GM12878 (cell line): ENCODE measurements around the gene SFN. TPM values are rescaled to one million over a fixed set of nuclear protein-coding genes. Genes with fewer than 3 reads are reported as not detected.

ENCODE experiments used
- ATAC-seq: fragments of 200-7000 bp; cut with Tn5 transposase; 3 replicates; pipeline ENCODE4 v1.9.1; 2020; ENCODE audit warnings: mild to moderate bottlenecking, moderate library complexity
- BruUV-seq: library from RNA; stranded (reverse); fragments of 400-500 nt; replicated peaks from 2 replicates; lab custom pipeline; 2021; lab: Mats Ljungman, UMichigan
- CTCF ChIA-PET: fragments of 300-600 bp; sonication (Branson Sonifier 250); formaldehyde crosslinking; extraction: SDS; loops from one replicate; lab custom pipeline; 2021; ENCODE audit warnings: inconsistent platforms; lab: Yijun Ruan, JAX
- POLR2A ChIA-PET: fragments of 350-600 bp; formaldehyde crosslinking; extraction: SDS; loops from one replicate; lab custom pipeline; 2021; ENCODE audit warnings: inconsistent platforms; lab: Charles Lee
- RAD21 ChIA-PET: fragments of 300-600 bp; sonication (Branson Sonifier 250); formaldehyde crosslinking; loops from one replicate; lab custom pipeline; 2023; ENCODE audit warnings: antibody characterized with exemption; ENCODE audit not compliant: unreplicated experiment; lab: Charles Lee
- SMC1A ChIA-PET: fragments of 300-600 bp; sonication (Branson Sonifier 250); formaldehyde crosslinking; loops from one replicate; lab custom pipeline; 2023; ENCODE audit not compliant: unreplicated experiment, uncharacterized antibody; lab: Charles Lee
- DNase-seq: peaks from one replicate; pipeline ENCODE4 v3.0.0-alpha.2; 2011; ENCODE audit warnings: low read depth, low spot score
- FAIRE-seq: peaks from 3 replicates; lab custom pipeline; 2011; peaks lifted over from hg19 to GRCh38; lab: Jason Lieb, UNC
- H2AFZ ChIP-seq: 2 replicates; pipeline ENCODE4 v1.6.0; 2011; ENCODE audit warnings: low read depth, low read length, control low read depth; ENCODE audit not compliant: control insufficient read depth
- H3K27ac ChIP-seq: 2 replicates; pipeline ENCODE4 v1.5.1; 2011; ENCODE audit warnings: control low read depth; ENCODE audit not compliant: control insufficient read depth, insufficient read depth
- H3K27me3 ChIP-seq, 2 experiments: replicated peaks in 1 of 2; 2 replicates each; pipeline versions ENCODE4 v1.6.0 to v1.6.1; 2011; ENCODE audit warnings: low read length in 1 of 2; ENCODE audit not compliant: control insufficient read depth in 2 of 2, insufficient read depth in 2 of 2
- H3K36me3 ChIP-seq, 2 experiments: 2 replicates each; pipeline ENCODE4 v1.5.1; 2011; ENCODE audit warnings: low read length in 1 of 2; ENCODE audit not compliant: control insufficient read depth in 2 of 2, insufficient read depth in 2 of 2
- H3K4me1 ChIP-seq: 2 replicates; pipeline ENCODE4 v1.6.1; 2011; ENCODE audit warnings: mild to moderate bottlenecking, low read length, moderate library complexity, mixed read lengths; ENCODE audit not compliant: control insufficient read depth, insufficient read depth
- H3K4me2 ChIP-seq: 2 replicates; pipeline ENCODE4 v1.6.0; 2011; ENCODE audit warnings: control low read depth; ENCODE audit not compliant: control insufficient read depth, insufficient read depth
- H3K4me3 ChIP-seq: fragments of 200-600 bp; sonication (generic); 2 replicates; pipeline ENCODE4 v1.5.1; 2016
- H3K79me2 ChIP-seq: 2 replicates; pipeline ENCODE4 v1.6.0; 2011; ENCODE audit warnings: low read length; ENCODE audit not compliant: control insufficient read depth, insufficient read depth
- H3K9ac ChIP-seq: 2 replicates; pipeline ENCODE4 v1.8.0; 2011; ENCODE audit warnings: low read length, control low read depth, mixed read lengths; ENCODE audit not compliant: control insufficient read depth, insufficient read depth
- H3K9me3 ChIP-seq: replicated peaks from 3 replicates; pipeline ENCODE4 v1.5.1; 2011; ENCODE audit warnings: mild to moderate bottlenecking, low read length; ENCODE audit not compliant: control insufficient read depth, insufficient read depth
- H4K20me1 ChIP-seq: 2 replicates; pipeline ENCODE4 v1.6.0; 2011; ENCODE audit not compliant: control insufficient read depth, insufficient read depth
- CHD1 ChIP-seq: IDR thresholded peaks from 2 replicates; pipeline ENCODE4 v1.6.1; 2012; ENCODE audit warnings: low read depth, low read length, improper control_type of control experiment
- DPF2 ChIP-seq: fragments of 450-650 bp; IDR thresholded peaks from 2 replicates; pipeline ENCODE4 v1.6.1; 2017; ENCODE audit warnings: mild to moderate bottlenecking
- IKZF1 ChIP-seq: fragments of 450-650 bp; conservative IDR thresholded peaks from 2 replicates; pipeline ENCODE4 v1.6.1; 2017; ENCODE audit warnings: antibody characterized with exemption, mild to moderate bottlenecking
- IKZF2 ChIP-seq, 2 experiments: fragments of 450-650 bp; IDR thresholded peaks; 2 replicates each; pipeline ENCODE4 v1.6.1; 2017; ENCODE audit warnings: mild to moderate bottlenecking in 2 of 2, moderate library complexity in 2 of 2
- IRF4 ChIP-seq: IDR thresholded peaks from 2 replicates; pipeline ENCODE4 v1.6.1; 2011; ENCODE audit warnings: low read depth, low read length
- MYB ChIP-seq: fragments of 150-350 bp; IDR thresholded peaks from 2 replicates; pipeline ENCODE4 v1.6.1; 2014; ENCODE audit warnings: mild to moderate bottlenecking, low read depth, low read length, borderline replicate concordance
- NR2F1 ChIP-seq: fragments of 450-650 bp; conservative IDR thresholded peaks from 2 replicates; pipeline ENCODE4 v1.6.1; 2017; ENCODE audit warnings: mild to moderate bottlenecking
- PML ChIP-seq: IDR thresholded peaks from 2 replicates; pipeline ENCODE4 v1.6.1; 2012; ENCODE audit warnings: low read length, inconsistent platforms
- POU2F2 ChIP-seq: IDR thresholded peaks from 3 replicates; pipeline ENCODE4 v1.6.1; 2011; ENCODE audit warnings: low read depth, mild to moderate bottlenecking, low read length, borderline replicate concordance
- RUNX3 ChIP-seq: IDR thresholded peaks from 2 replicates; pipeline ENCODE4 v1.6.1; 2012; ENCODE audit warnings: low read length, inconsistent platforms
- SMAD5 ChIP-seq: IDR thresholded peaks from 2 replicates; pipeline ENCODE4 v1.6.1; 2016; ENCODE audit warnings: antibody characterized with exemption, low read depth
- SREBF1 ChIP-seq: IDR thresholded peaks from 2 replicates; pipeline ENCODE4 v1.6.1; 2012; ENCODE audit warnings: mild to moderate bottlenecking, low read length
- STAT1 ChIP-seq: fragments of 450-650 bp; conservative IDR thresholded peaks from 2 replicates; pipeline ENCODE4 v1.6.1; 2014; ENCODE audit warnings: antibody characterized with exemption, mild to moderate bottlenecking
- TAF1 ChIP-seq: IDR thresholded peaks from 2 replicates; pipeline ENCODE4 v1.6.1; 2011; ENCODE audit warnings: mild to moderate bottlenecking, low read depth, low read length, borderline replicate concordance
- YBX1 ChIP-seq: fragments of 450-650 bp; IDR thresholded peaks from 2 replicates; pipeline ENCODE4 v1.6.1; 2016; ENCODE audit warnings: antibody characterized with exemption
- WGBS: methylation state at CpG from one replicate; pipeline ENCODE4 v1.1.6; 2016; ENCODE audit warnings: low lambda C conversion rate; ENCODE audit not compliant: insufficient replicate concordance, insufficient coverage; ENCODE audit errors: missing lambda C conversion rate; 5-methylcytosine and 5-hydroxymethylcytosine counted together
- in situ Hi-C: fragments of 300-500 bp; cut with MboI; formaldehyde crosslinking; loops from 9 replicates; pipeline ENCODE4 v1.14.3; 2018; ENCODE audit warnings: mixed read lengths
- intact Hi-C: fragments of 100-400 bp; cut with micrococcal nuclease; formaldehyde crosslinking; loops from one replicate; pipeline ENCODE4 v1.14.2; 2022; ENCODE audit not compliant: unreplicated experiment
- polyA plus RNA-seq, 11 experiments: library from polyadenylated mRNA; depleted of rRNA in 4 of 11; unstranded in 6 of 11; stranded (reverse) in 5 of 11; fragments of >200 nt; fragmentation: Nextera tagmentation in 4 of 11; fragmentation: Illumina TruSeq in 1 of 11; extraction: Ambion mirVana in 4 of 11; extraction: Trizol in 1 of 11; gene quantifications; 1 replicate in 1 of 11; 2 replicates in 10 of 11; pipeline versions ENCODE4 v1.2.1 to v1.2.3, GENCODE V29; 2011 to 2016; ENCODE audit warnings: inconsistent platforms in 2 of 11, missing spikeins in 2 of 11, low read depth in 1 of 11
- total RNA-seq, 4 experiments: library from RNA; depleted of rRNA in 3 of 4; stranded (reverse); fragments of >200 nt in 3 of 4; fragmentation: Illumina TruSeq in 1 of 4; extraction: Trizol in 1 of 4; gene quantifications; 2 replicates each; pipeline versions ENCODE4 v1.2.1 to v1.2.3, GENCODE V29; 2013 to 2021
- TF ChIP-seq, protein P1 (sequence below): IDR thresholded peaks from 2 replicates; pipeline ENCODE4 v1.6.1; 2012; ENCODE audit warnings: low read length, inconsistent platforms

SFN gene
- total and polyA plus RNA-seq, 10 of the 15 experiments (the other 5 are each of a cell fraction or from before 2014, with no cell fraction given), result 0.19 to 2.9 (median 1.0) TPM

DNA sequence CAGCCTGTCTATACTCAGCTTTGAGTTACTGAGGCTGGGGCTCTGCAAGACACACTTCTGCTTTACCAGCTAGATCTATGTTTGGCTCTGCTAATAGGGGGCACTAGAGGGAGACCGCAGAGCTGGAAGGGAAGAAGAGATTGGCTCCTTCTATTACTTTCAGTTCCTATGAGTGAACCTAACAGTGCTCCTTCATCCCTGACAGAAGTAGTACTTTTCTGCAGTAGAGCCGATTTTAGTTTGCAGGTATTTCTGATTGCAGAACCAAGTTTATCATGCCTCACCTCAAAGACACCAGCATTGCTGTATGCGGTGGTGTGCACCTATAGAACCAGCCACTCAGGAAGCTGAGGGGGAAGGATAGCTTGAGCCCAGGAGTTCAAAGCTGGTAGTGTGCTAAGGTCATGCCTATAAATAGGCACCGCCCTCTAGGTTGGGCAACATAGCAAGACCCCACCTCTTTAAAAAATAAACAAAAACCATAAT lies 42.1 kb upstream of the SFN start (continued):
- TF ChIP-seq POU2F2 (0 out of 3 replicates have a peak, but pooled peaks have one; percentile 23), CHD1 (no peak), IKZF2 (IDR thresholded peaks at IDR 0.05) (peak; percentile 65 to 66; a peak in 3 of 4 replicates), TAF1 (no peak), RUNX3 (peak; percentile 95), YBX1 (no peak), NR2F1 (peak; percentile 48; the same call in 1 of the 2 replicates), IKZF1 (peak; percentile 61; the same call in 1 of the 2 replicates), PML (no peak), DPF2 (peak; percentile 63; the same call in 1 of the 2 replicates)
- TF ChIP-seq, protein P1, sequence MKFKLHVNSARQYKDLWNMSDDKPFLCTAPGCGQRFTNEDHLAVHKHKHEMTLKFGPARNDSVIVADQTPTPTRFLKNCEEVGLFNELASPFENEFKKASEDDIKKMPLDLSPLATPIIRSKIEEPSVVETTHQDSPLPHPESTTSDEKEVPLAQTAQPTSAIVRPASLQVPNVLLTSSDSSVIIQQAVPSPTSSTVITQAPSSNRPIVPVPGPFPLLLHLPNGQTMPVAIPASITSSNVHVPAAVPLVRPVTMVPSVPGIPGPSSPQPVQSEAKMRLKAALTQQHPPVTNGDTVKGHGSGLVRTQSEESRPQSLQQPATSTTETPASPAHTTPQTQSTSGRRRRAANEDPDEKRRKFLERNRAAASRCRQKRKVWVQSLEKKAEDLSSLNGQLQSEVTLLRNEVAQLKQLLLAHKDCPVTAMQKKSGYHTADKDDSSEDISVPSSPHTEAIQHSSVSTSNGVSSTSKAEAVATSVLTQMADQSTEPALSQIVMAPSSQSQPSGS, result no peak
- TF ChIP-seq, all 136 proteins: peak for 26

DNA sequence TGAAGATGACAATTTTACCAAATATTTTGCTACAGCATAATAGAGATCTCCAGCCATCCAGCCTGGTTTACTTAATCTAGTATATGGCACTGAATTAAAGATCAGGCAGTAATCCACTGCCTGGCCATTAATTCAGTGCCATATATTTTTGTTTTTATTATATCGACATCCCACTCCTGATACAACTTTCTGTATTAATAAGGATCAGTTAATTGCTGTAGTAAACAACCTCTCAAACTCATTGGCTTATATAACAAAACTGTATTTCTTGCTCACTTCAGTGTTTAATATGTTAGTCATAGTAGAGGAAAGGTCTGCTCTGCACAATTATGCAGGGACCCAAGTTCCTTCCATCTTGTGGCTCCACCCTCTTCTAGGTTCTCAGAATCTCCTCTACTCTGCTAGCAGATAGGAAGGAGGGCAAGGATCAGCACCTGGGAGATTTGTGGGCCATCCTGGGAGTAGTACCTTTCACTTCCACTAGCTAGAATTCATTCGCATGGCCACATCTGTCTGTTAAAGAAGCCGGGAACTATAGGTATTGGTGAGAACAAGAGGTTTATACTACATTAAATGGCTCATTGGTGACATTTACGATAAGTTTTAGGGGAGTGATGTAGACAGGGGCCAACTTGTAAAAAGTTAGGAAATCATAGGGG lies 40.1 kb upstream of the SFN start:
- Histone ChIP-seq H3K27me3 (no peaks in the 10 kb centered on the region), H3K4me1 (peaks cover 16% of the 10 kb centered on the region), H3K9me3 (no peaks in the 10 kb centered on the region), H4K20me1 (no peaks in the 10 kb centered on the region), H3K27ac (no peak overlapping the region)
- CTCF ChIA-PET, result interaction anchor here (0.8 to 3.9 kb wide), 4 partner anchors 9 to 42 kb away, joined by 3 to 63 read pairs (median 12); no protein-coding TSS in a partner anchor
- intact Hi-C loops (no loop called here), in situ Hi-C loops (no loop called here)
- 96% methylated on average over 4 of the region's 4 CpGs for WGBS
- no TSS peak for BruUV-seq
- TF ChIP-seq SMAD5 (no peak), STAT1 (no peak), MYB (no peak), SREBF1 (no peak), IRF4 (no peak)
- TF ChIP-seq, all 136 proteins: peak for 0
- H3K4me2 ChIP-seq, result no peak overlapping the region
- H2AFZ ChIP-seq, result no peak overlapping the region
- DNase-seq (no peak), ATAC-seq (no peak), FAIRE-seq (no peak)
- SMC1A ChIA-PET, result interaction anchor here (1.2 to 1.8 kb wide), 3 partner anchors 10 to 221 kb away, joined by 4 to 9 read pairs (median 6); no protein-coding TSS in a partner anchor
- no peaks in the 10 kb centered on the region for H3K36me3 ChIP-seq
- peaks cover 17% of the 10 kb centered on the region for H3K79me2 ChIP-seq
- H3K4me3 ChIP-seq, result no peak overlapping the region
- POLR2A ChIA-PET, result interaction anchor here (0.5 to 1.6 kb wide), 9 partner anchors 11 to 587 kb away, joined by 3 to 7 read pairs (median 4); no protein-coding TSS in a partner anchor
- H3K9ac ChIP-seq, result no peak overlapping the region
- RAD21 ChIA-PET, result interaction anchor here (1.8 kb wide), 1 partner anchor 16 kb away, joined by 5 read pairs; no protein-coding TSS in a partner anchor
